HepG2 (cell line): Measurements from ENCODE around the gene SEMA4F. TPM values are rescaled to one million over a fixed set of nuclear protein-coding genes. Genes with fewer than 3 reads are reported as not detected.

ENCODE experiments used
- CEBPB ChIP-seq: IDR thresholded peaks from 2 replicates; pipeline ENCODE4 v1.6.1; 2011; ENCODE audit warnings: low read depth, low read length, improper control_type of control experiment, borderline replicate concordance
- E2F1 ChIP-seq: sonication (generic); formaldehyde crosslinking; IDR thresholded peaks from 2 replicates; pipeline ENCODE4 v1.5.0; 2020; ENCODE audit warnings: missing genetic modification reagents
- ELF1 ChIP-seq: sonication (generic); formaldehyde crosslinking; IDR thresholded peaks from 2 replicates; pipeline ENCODE4 v1.4.0; 2020; ENCODE audit warnings: missing genetic modification reagents
- ERF ChIP-seq: IDR thresholded peaks from 2 replicates; pipeline ENCODE4 v1.6.1; 2018; ENCODE audit warnings: missing biosample characterization, missing genetic modification reagents
- HNRNPL ChIP-seq: fragments of 200-400 bp; formaldehyde crosslinking; IDR thresholded peaks from 2 replicates; pipeline ENCODE4 v1.6.1; 2017; ENCODE audit warnings: mild to moderate bottlenecking, low read depth, low read length
- JARID2 ChIP-seq: sonication (generic); formaldehyde crosslinking; IDR thresholded peaks from 2 replicates; pipeline ENCODE4 v1.8.1; 2023; ENCODE audit warnings: missing genetic modification reagents, inconsistent platforms; ENCODE audit not compliant: insufficient replicate concordance
- KDM2A ChIP-seq: sonication (generic); formaldehyde crosslinking; IDR thresholded peaks from 2 replicates; pipeline ENCODE4 v1.4.0; 2020; ENCODE audit warnings: low read depth, missing genetic modification reagents, borderline replicate concordance
- NR2C2 ChIP-seq: sonication (generic); formaldehyde crosslinking; IDR thresholded peaks from 2 replicates; pipeline ENCODE4 v1.4.0; 2020; ENCODE audit warnings: missing genetic modification reagents, mild to moderate bottlenecking, moderate library complexity, borderline replicate concordance
- RXRB ChIP-seq: IDR thresholded peaks from 2 replicates; pipeline ENCODE4 v1.6.1; 2016; ENCODE audit warnings: borderline replicate concordance, missing genetic modification reagents, missing compliant biosample characterization
- SMAD3 ChIP-seq: sonication (generic); formaldehyde crosslinking; IDR thresholded peaks from 2 replicates; pipeline ENCODE4 v1.4.0; 2020; ENCODE audit warnings: missing genetic modification reagents
- SRF ChIP-seq: IDR thresholded peaks from 2 replicates; pipeline ENCODE4 v1.6.1; 2011; ENCODE audit warnings: mild to moderate bottlenecking, low read depth, low read length, moderate library complexity
- STAG1 ChIP-seq: sonication (generic); formaldehyde crosslinking; IDR thresholded peaks from 2 replicates; pipeline ENCODE4 v1.4.0; 2020; ENCODE audit warnings: missing genetic modification reagents
- THAP11 ChIP-seq: IDR thresholded peaks from 2 replicates; pipeline ENCODE4 v1.6.1; 2016; ENCODE audit warnings: missing biosample characterization, missing genetic modification reagents
- ZFP62 ChIP-seq: sonication (generic); formaldehyde crosslinking; IDR thresholded peaks from 2 replicates; pipeline ENCODE4 v1.4.0; 2020; ENCODE audit warnings: missing genetic modification reagents
- ZNF264 ChIP-seq: sonication (generic); formaldehyde crosslinking; IDR thresholded peaks from 2 replicates; pipeline ENCODE4 v1.4.0; 2020; ENCODE audit warnings: missing genetic modification reagents
- ZNF446 ChIP-seq: sonication (generic); formaldehyde crosslinking; IDR thresholded peaks from 2 replicates; pipeline ENCODE4 v1.5.0; 2020; ENCODE audit warnings: mild to moderate bottlenecking, missing genetic modification reagents
- ZNF484 ChIP-seq: sonication (generic); formaldehyde crosslinking; IDR thresholded peaks from 2 replicates; pipeline ENCODE4 v1.5.1; 2020; ENCODE audit warnings: mild to moderate bottlenecking, low read depth, missing genetic modification reagents, borderline replicate concordance
- ZNF513 ChIP-seq: sonication (generic); formaldehyde crosslinking; conservative IDR thresholded peaks from 2 replicates; pipeline ENCODE4 v1.5.0; 2020; ENCODE audit warnings: missing genetic modification reagents
- ZNF577 ChIP-seq: sonication (generic); formaldehyde crosslinking; IDR thresholded peaks from 2 replicates; pipeline ENCODE4 v1.4.0; 2020; ENCODE audit warnings: mild to moderate bottlenecking, low read depth, missing genetic modification reagents, borderline replicate concordance
- ZNF598 ChIP-seq: sonication (generic); formaldehyde crosslinking; IDR thresholded peaks from 2 replicates; pipeline ENCODE4 v1.5.1; 2020; ENCODE audit warnings: mild to moderate bottlenecking, missing genetic modification reagents, borderline replicate concordance
- polyA plus RNA-seq, 8 experiments: library from polyadenylated mRNA; depleted of rRNA in 3 of 8; stranded (reverse) in 7 of 8; unstranded in 1 of 8; fragments of >200 nt; fragmentation: Illumina TruSeq in 4 of 8; extraction: Trizol in 4 of 8; gene quantifications; 2 replicates each; pipeline versions ENCODE4 v1.2.1 to v1.2.3, GENCODE V29; 2011 to 2016; ENCODE audit warnings: low read depth in 4 of 8, missing spikeins in 1 of 8, mixed read lengths in 1 of 8; ENCODE audit not compliant: insufficient read depth in 1 of 8
- total RNA-seq, 5 experiments: library from RNA; depleted of rRNA; stranded (reverse); fragments of >200 nt; fragmentation: Illumina TruSeq; extraction: Trizol; gene quantifications; 2 replicates each; pipeline ENCODE4 v1.2.3, GENCODE V29; 2016; ENCODE audit warnings: low read depth in 1 of 5
- TF ChIP-seq, protein P1 (sequence below): sonication (generic); formaldehyde crosslinking; IDR thresholded peaks from 2 replicates; pipeline ENCODE4 v1.4.0; 2020; ENCODE audit warnings: missing genetic modification reagents, borderline replicate concordance
- TF ChIP-seq, protein P2 (sequence below): sonication (generic); formaldehyde crosslinking; IDR thresholded peaks from 2 replicates; pipeline ENCODE4 v1.4.0; 2020; ENCODE audit warnings: missing genetic modification reagents
- TF ChIP-seq, protein P3 (sequence below): sonication (generic); formaldehyde crosslinking; IDR thresholded peaks from 2 replicates; pipeline ENCODE4 v1.5.0; 2020; ENCODE audit warnings: missing genetic modification reagents

The SEMA4F gene
- total and polyA plus RNA-seq, 2 of the 13 experiments (the other 11 are each of a cell fraction or from before 2014, with no cell fraction given): 7.1 to 10.3 TPM

DNA sequence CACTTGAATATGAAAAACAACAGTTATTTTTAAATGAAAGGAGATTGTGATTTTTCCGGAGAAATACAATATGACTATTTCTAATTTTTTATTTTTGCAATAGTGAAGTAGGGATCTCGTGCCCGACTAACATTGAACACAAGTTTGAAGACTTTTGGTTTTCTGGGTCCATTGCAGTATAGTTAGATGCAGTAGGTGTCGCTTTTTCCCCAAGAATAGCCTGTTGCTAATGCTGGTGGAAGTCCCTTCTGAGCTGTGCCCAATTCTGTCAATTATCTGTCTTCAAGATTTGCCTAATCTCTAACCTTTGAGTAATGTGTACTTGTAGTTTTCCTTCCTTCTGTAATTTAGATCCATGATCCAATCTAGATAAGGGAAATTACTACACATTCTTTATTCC is 36.5 kb downstream of the SEMA4F start (continued):
- no peak for TF ChIP-seq SRF
- TF ChIP-seq ZNF513 (CRISPR knock-in tag): no peak
- TF ChIP-seq RXRB (CRISPR knock-in tag): 0 out of 2 replicates have a peak, but pooled peaks have one; percentile 18
- 0 out of 2 replicates have a peak, but pooled peaks have one; percentile 41 for TF ChIP-seq ERF (CRISPR knock-in tag)
- TF ChIP-seq ZNF264: 0 out of 2 replicates have a peak, but pooled peaks have one; percentile 27
- TF ChIP-seq ZNF577 (CRISPR knock-in tag): no peak
- no peak for TF ChIP-seq ZNF484 (CRISPR knock-in tag)
- TF ChIP-seq THAP11 (CRISPR knock-in tag): 0 out of 2 replicates have a peak, but pooled peaks have one; percentile 23
- TF ChIP-seq CEBPB: no peak
- TF ChIP-seq ZFP62 (CRISPR knock-in tag): no peak
- TF ChIP-seq, protein P1, sequence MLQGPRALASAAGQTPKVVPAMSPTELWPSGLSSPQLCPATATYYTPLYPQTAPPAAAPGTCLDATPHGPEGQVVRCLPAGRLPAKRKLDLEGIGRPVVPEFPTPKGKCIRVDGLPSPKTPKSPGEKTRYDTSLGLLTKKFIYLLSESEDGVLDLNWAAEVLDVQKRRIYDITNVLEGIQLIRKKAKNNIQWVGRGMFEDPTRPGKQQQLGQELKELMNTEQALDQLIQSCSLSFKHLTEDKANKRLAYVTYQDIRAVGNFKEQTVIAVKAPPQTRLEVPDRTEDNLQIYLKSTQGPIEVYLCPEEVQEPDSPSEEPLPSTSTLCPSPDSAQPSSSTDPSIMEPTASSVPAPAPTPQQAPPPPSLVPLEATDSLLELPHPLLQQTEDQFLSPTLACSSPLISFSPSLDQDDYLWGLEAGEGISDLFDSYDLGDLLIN (CRISPR knock-in tag): no peak
- TF ChIP-seq SMAD3 (CRISPR knock-in tag): no peak
- TF ChIP-seq STAG1 (CRISPR knock-in tag): peak; percentile 99
- TF ChIP-seq HNRNPL: no peak
- no peak for TF ChIP-seq JARID2 (CRISPR knock-in tag)
- no peak for TF ChIP-seq KDM2A (CRISPR knock-in tag)
- TF ChIP-seq E2F1 (CRISPR knock-in tag): no peak
- TF ChIP-seq ZNF446 (CRISPR knock-in tag): no peak
- no peak for TF ChIP-seq ZNF598
- no peak for TF ChIP-seq ELF1 (CRISPR knock-in tag)
- TF ChIP-seq, protein P2, sequence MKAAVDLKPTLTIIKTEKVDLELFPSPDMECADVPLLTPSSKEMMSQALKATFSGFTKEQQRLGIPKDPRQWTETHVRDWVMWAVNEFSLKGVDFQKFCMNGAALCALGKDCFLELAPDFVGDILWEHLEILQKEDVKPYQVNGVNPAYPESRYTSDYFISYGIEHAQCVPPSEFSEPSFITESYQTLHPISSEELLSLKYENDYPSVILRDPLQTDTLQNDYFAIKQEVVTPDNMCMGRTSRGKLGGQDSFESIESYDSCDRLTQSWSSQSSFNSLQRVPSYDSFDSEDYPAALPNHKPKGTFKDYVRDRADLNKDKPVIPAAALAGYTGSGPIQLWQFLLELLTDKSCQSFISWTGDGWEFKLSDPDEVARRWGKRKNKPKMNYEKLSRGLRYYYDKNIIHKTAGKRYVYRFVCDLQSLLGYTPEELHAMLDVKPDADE (CRISPR knock-in tag): no peak
- no peak for TF ChIP-seq NR2C2 (CRISPR knock-in tag)
- TF ChIP-seq, protein P3, sequence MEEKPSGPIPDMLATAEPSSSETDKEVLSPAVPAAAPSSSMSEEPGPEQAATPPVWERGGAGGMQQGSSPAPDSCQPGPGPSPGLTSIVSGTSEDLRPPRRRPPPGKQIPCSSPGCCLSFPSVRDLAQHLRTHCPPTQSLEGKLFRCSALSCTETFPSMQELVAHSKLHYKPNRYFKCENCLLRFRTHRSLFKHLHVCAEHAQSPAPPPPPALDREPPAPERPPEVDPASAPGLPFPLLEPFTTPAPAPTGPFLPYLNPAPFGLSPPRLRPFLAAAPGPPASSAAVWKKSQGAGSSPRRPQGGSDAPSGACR (CRISPR knock-in tag): no peak
